Immature natural killer cell (primary cell): ENCODE results near the gene KCNIP4. TPM values are rescaled to one million over a fixed set of nuclear protein-coding genes. Genes with fewer than 3 reads are reported as not detected.

Experiments
- DNase-seq, 3 donors: peaks; one replicate each; pipeline ENCODE4 v3.0.0; 2022; ENCODE audit warnings: mixed read lengths in 1 of 3
- H3K27ac Mint-ChIP-seq, 6 donors: one replicate each; pipeline ENCODE4 v1.8.0; 2020; ENCODE audit warnings: mixed read lengths in 6 of 6, mild to moderate bottlenecking in 5 of 6, inconsistent platforms in 4 of 6, moderate library complexity in 3 of 6
- H3K27me3 Mint-ChIP-seq, 3 donors: one replicate each; pipeline ENCODE4 v1.8.0; 2020 to 2021; ENCODE audit warnings: low read depth in 3 of 3, mild to moderate bottlenecking in 3 of 3, mixed read lengths in 3 of 3, moderate library complexity in 3 of 3, inconsistent platforms in 1 of 3
- H3K36me3 Mint-ChIP-seq, 3 donors: one replicate each; pipeline ENCODE4 v1.8.0; 2020; ENCODE audit warnings: mixed read lengths in 3 of 3, inconsistent platforms in 2 of 3, mild to moderate bottlenecking in 2 of 3
- H3K4me1 Mint-ChIP-seq, 2 donors: one replicate each; pipeline ENCODE4 v1.8.0; 2020; ENCODE audit warnings: inconsistent platforms in 2 of 2, mild to moderate bottlenecking in 2 of 2, mixed read lengths in 2 of 2, moderate library complexity in 1 of 2
- H3K4me3 Mint-ChIP-seq, 5 donors: one replicate each; pipeline ENCODE4 v1.8.0; 2020; ENCODE audit warnings: mild to moderate bottlenecking in 5 of 5, mixed read lengths in 5 of 5, inconsistent platforms in 3 of 5, moderate library complexity in 3 of 5
- H3K9me3 Mint-ChIP-seq, 6 donors: one replicate each; pipeline ENCODE4 v1.8.0; 2020; ENCODE audit warnings: mild to moderate bottlenecking in 6 of 6, mixed read lengths in 6 of 6, inconsistent platforms in 4 of 6, moderate library complexity in 3 of 6
- polyA plus RNA-seq, 3 donors: library from polyadenylated mRNA; unstranded; fragments of 300-500 nt; fragmentation: Illumina TruSeq; gene quantifications; one replicate each; pipeline ENCODE4 v1.2.3, GENCODE V29; 2021

The KCNIP4 gene
- polyA plus RNA-seq, 3 donors from 2014 or later = 0.10 TPM; not detected in 2

- Mint-ChIP-seq H3K4me3 (peak overlapping the region in 1 of 5 donors; percentile 31), H3K27me3 (peaks cover 0 to 21% (median 5%) of the 10 kb centered on the region in 3 donors), H3K36me3 (peaks cover 0 to 5% (median 0%) of the 10 kb centered on the region in 3 donors), H3K4me1 (peaks cover 0 to 6% of the 10 kb centered on the region in 2 donors), H3K27ac (no peak overlapping the region), H3K9me3 (peaks cover 0 to 8% (median 0%) of the 10 kb centered on the region in 6 donors)
- no peak for DNase-seq
Observed at GRCh38 chr4:20984576-20984836, 964.1 kb downstream of the KCNIP4 start.

GRCh38 chr4:20983763-20984575, 964.6 kb downstream of the KCNIP4 start:
- Mint-ChIP-seq H3K36me3 (peaks cover 0 to 5% (median 0%) of the 10 kb centered on the region in 3 donors), H3K27me3 (peaks cover 0 to 21% (median 7%) of the 10 kb centered on the region in 3 donors), H3K9me3 (peaks cover 0 to 9% (median 0%) of the 10 kb centered on the region in 6 donors), H3K4me3 (peak overlapping the region in 2 of 5 donors; percentile 24 to 31), H3K4me1 (peaks cover 0 to 6% of the 10 kb centered on the region in 2 donors), H3K27ac (no peak overlapping the region)
- no peak for DNase-seq

DNA sequence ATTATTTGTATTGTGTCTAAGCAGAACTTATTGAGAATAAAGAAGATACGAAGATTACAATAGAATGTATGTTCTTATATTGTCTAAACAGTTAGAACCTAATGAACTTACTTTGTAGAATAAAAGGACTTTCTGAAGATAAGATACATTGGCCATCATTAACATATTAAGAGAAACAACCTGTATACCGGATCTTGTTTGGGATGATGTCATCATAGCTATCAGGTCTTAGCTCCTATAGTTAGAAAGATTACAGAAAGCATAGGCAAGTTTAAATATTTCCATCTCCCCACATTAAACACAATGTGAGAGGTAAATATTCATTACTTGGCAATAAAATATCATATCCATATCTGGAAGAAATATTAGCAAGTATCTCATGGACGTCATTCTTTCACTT, 966.0 kb downstream of the KCNIP4 start:
- peaks cover 0 to 9% (median 0%) of the 10 kb centered on the region in 6 donors for H3K9me3 Mint-ChIP-seq
- peaks cover 0 to 5% (median 0%) of the 10 kb centered on the region in 3 donors for H3K36me3 Mint-ChIP-seq
- H3K4me1 Mint-ChIP-seq = peaks cover 0 to 6% of the 10 kb centered on the region in 2 donors
- peaks cover 0 to 21% (median 7%) of the 10 kb centered on the region in 3 donors for H3K27me3 Mint-ChIP-seq
- DNase-seq = no peak
- H3K4me3 Mint-ChIP-seq = no peak overlapping the region
- H3K27ac Mint-ChIP-seq = no peak overlapping the region

- H3K4me1 Mint-ChIP-seq = peaks cover 0 to 3% of the 10 kb centered on the region in 2 donors
- H3K36me3 Mint-ChIP-seq = no peaks in the 10 kb centered on the region
- H3K27ac Mint-ChIP-seq = no peak overlapping the region
- DNase-seq = no peak
- H3K9me3 Mint-ChIP-seq = no peaks in the 10 kb centered on the region
- H3K27me3 Mint-ChIP-seq = peaks cover 0 to 3% (median 2%) of the 10 kb centered on the region in 3 donors
- no peak overlapping the region for H3K4me3 Mint-ChIP-seq
Observed at GRCh38 chr4:20960291-20960690, 988.3 kb downstream of the KCNIP4 start.

DNA sequence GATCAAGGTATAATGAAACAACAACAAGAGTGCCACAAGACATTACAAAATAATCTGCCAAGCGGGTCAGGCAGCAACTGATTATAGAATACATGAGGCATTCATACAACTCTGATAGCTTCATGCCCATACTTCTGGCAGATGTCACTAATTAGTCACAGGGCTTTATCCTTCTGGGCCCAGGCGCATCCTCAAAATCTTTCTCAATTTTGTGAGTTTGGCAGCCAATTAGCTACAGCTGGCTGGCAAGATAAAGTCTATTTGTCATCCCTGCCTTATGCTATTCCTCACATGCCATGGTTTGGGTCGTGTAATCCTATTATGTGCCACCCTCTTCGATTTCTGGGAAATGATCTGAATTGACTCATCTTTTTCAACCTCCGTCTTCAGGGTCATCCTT, 994.0 kb downstream of the KCNIP4 start:
- Mint-ChIP-seq H3K27me3 (peaks cover 0 to 1% (median 0%) of the 10 kb centered on the region in 3 donors), H3K4me3 (no peak overlapping the region), H3K4me1 (peaks cover 11 to 13% of the 10 kb centered on the region in 2 donors), H3K36me3 (peaks cover 0 to 5% (median 0%) of the 10 kb centered on the region in 3 donors), H3K27ac (no peak overlapping the region), H3K9me3 (no peaks in the 10 kb centered on the region)
- DNase-seq = no peak

DNA sequence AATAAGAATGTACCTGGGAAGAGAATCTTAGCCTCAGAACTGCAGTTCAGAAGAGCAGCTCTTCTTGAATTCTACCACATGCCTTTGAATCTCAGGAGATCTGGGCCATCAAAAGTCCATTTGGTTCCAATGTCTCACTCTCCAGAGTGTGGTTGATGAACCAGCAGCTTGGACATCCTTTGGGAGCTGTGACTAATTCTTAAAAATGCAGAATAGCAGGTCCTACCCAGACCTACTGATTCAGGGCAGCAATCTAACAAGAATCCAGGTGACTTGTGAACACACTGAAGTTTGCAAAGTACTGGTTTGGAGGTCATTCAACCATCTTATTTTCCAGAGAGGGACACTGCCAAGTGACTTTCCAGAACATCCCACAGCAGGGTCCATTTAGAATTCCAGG, 1003.6 kb downstream of the KCNIP4 start:
- peaks cover 0 to 5% (median 0%) of the 10 kb centered on the region in 6 donors for H3K9me3 Mint-ChIP-seq
- H3K4me3 Mint-ChIP-seq = no peak overlapping the region
- no peaks in the 10 kb centered on the region for H3K4me1 Mint-ChIP-seq
- no peaks in the 10 kb centered on the region for H3K36me3 Mint-ChIP-seq
- DNase-seq = no peak
- H3K27ac Mint-ChIP-seq = no peak overlapping the region
- H3K27me3 Mint-ChIP-seq = peaks cover 0 to 3% (median 2%) of the 10 kb centered on the region in 3 donors

- no peaks in the 10 kb centered on the region for H3K36me3 Mint-ChIP-seq
- no peaks in the 10 kb centered on the region for H3K4me1 Mint-ChIP-seq
- no peak overlapping the region for H3K4me3 Mint-ChIP-seq
- no peak for DNase-seq
- H3K9me3 Mint-ChIP-seq = peaks cover 0 to 6% (median 0%) of the 10 kb centered on the region in 6 donors
- H3K27ac Mint-ChIP-seq = no peak overlapping the region
- peaks cover 0 to 3% (median 2%) of the 10 kb centered on the region in 3 donors for H3K27me3 Mint-ChIP-seq
Observed at GRCh38 chr4:20944451-20944850, 1004.1 kb downstream of the KCNIP4 start.

- H3K27ac Mint-ChIP-seq = peak overlapping the region in 1 of 6 donors; percentile 21
- H3K4me1 Mint-ChIP-seq = no peaks in the 10 kb centered on the region
- no peak for DNase-seq
- H3K9me3 Mint-ChIP-seq = peaks cover 0 to 8% (median 0%) of the 10 kb centered on the region in 6 donors
- H3K27me3 Mint-ChIP-seq = peaks cover 0 to 2% (median 0%) of the 10 kb centered on the region in 3 donors
- H3K4me3 Mint-ChIP-seq = no peak overlapping the region
- H3K36me3 Mint-ChIP-seq = peaks cover 0 to 7% (median 0%) of the 10 kb centered on the region in 3 donors
Observed at GRCh38 chr4:20938204-20938603, 1010.4 kb downstream of the KCNIP4 start.

GRCh38 chr4:20926529-20926928, 1022.0 kb downstream of the KCNIP4 start:
- H3K27ac Mint-ChIP-seq = no peak overlapping the region
- peaks cover 0 to 8% (median 0%) of the 10 kb centered on the region in 6 donors for H3K9me3 Mint-ChIP-seq
- H3K4me3 Mint-ChIP-seq = no peak overlapping the region
- peaks cover 0 to 6% (median 3%) of the 10 kb centered on the region in 3 donors for H3K36me3 Mint-ChIP-seq
- H3K27me3 Mint-ChIP-seq = peaks cover 0 to 4% (median 2%) of the 10 kb centered on the region in 3 donors
- H3K4me1 Mint-ChIP-seq = no peaks in the 10 kb centered on the region
- DNase-seq = no peak

DNA sequence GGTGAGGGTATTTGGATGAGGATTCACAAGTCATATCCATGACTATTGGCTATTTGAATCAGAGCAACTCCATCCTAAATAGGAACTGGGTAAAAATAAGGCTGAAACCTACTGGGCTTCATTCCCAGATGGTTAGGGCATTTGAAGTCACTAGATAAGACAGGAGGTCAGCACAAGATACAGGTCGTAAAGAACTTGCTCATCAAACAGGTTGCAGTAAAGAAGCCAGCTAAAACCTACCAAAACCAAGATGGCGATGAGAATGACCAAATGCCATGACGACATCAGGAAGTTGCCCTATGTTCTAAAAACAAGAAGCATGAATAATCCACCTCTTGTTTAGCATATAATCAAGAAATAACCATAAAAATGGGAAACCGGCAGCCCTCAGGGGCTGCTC, 1023.4 kb downstream of the KCNIP4 start:
- DNase-seq = no peak
- H3K27me3 Mint-ChIP-seq = peaks cover 0 to 4% (median 2%) of the 10 kb centered on the region in 3 donors
- no peaks in the 10 kb centered on the region for H3K4me1 Mint-ChIP-seq
- no peak overlapping the region for H3K27ac Mint-ChIP-seq
- no peak overlapping the region for H3K4me3 Mint-ChIP-seq
- peaks cover 0 to 8% (median 0%) of the 10 kb centered on the region in 6 donors for H3K9me3 Mint-ChIP-seq
- peaks cover under 1 to 6% (median 5%) of the 10 kb centered on the region in 3 donors for H3K36me3 Mint-ChIP-seq

GRCh38 chr4:20922962-20923361, 1025.6 kb downstream of the KCNIP4 start:
- Mint-ChIP-seq H3K27ac (no peak overlapping the region), H3K4me3 (no peak overlapping the region), H3K27me3 (peaks cover 0 to 2% (median 0%) of the 10 kb centered on the region in 3 donors), H3K36me3 (peaks cover 0 to 9% (median 5%) of the 10 kb centered on the region in 3 donors), H3K4me1 (peaks cover 10 to 11% of the 10 kb centered on the region in 2 donors), H3K9me3 (peaks cover 0 to 9% (median 2%) of the 10 kb centered on the region in 6 donors)
- no peak for DNase-seq

GRCh38 chr4:20916106-20916505, 1032.5 kb downstream of the KCNIP4 start:
- peaks cover 3 to 11% (median 10%) of the 10 kb centered on the region in 3 donors for H3K36me3 Mint-ChIP-seq
- H3K27me3 Mint-ChIP-seq = peaks cover 2 to 5% (median 3%) of the 10 kb centered on the region in 3 donors
- H3K4me3 Mint-ChIP-seq = peak overlapping the region; percentile 59 to 80 (median 75)
- H3K9me3 Mint-ChIP-seq = peaks cover 0 to 6% (median 4%) of the 10 kb centered on the region in 6 donors
- peak; percentile 76 to 82 (median 79) for DNase-seq
- H3K4me1 Mint-ChIP-seq = peaks cover 52 to 69% of the 10 kb centered on the region in 2 donors
- H3K27ac Mint-ChIP-seq = peak overlapping the region; percentile 85 to 94 (median 86)

GRCh38 chr4:20904966-20905365, 1043.6 kb downstream of the KCNIP4 start:
- no peak for DNase-seq
- H3K36me3 Mint-ChIP-seq = peaks cover 0 to 10% (median 0%) of the 10 kb centered on the region in 3 donors
- H3K27me3 Mint-ChIP-seq = no peaks in the 10 kb centered on the region
- H3K4me1 Mint-ChIP-seq = peaks cover 0 to 2% of the 10 kb centered on the region in 2 donors
- no peak overlapping the region for H3K27ac Mint-ChIP-seq
- no peak overlapping the region for H3K4me3 Mint-ChIP-seq
- peaks cover 0 to 7% (median 0%) of the 10 kb centered on the region in 6 donors for H3K9me3 Mint-ChIP-seq

DNA sequence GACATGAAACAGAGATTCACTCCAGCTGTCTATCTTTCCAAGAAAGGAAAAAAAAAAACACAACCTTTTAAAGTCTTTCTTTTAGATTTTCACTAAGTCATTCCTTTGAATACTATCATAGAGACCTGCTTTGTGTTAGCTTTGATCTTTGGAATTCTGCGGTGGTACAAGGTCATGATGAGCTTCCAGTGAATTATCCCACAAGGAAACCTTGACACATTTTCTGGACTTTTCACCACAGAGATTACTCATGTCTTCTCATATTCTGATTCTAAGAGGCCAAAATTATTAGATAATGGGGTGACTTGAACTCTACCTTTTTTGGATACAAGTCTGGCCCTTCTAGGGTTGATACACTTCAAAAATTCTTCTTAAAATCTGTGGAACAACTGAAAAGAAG, 1046.7 kb downstream of the KCNIP4 start:
- H3K27ac Mint-ChIP-seq = no peak overlapping the region
- DNase-seq = no peak
- no peak overlapping the region for H3K4me3 Mint-ChIP-seq
- H3K9me3 Mint-ChIP-seq = peaks cover 0 to 10% (median 2%) of the 10 kb centered on the region in 6 donors
- no peaks in the 10 kb centered on the region for H3K27me3 Mint-ChIP-seq
- H3K4me1 Mint-ChIP-seq = peaks cover 25 to 26% of the 10 kb centered on the region in 2 donors
- peaks cover 0 to 16% (median 5%) of the 10 kb centered on the region in 3 donors for H3K36me3 Mint-ChIP-seq
